RWPE1 (cell line): ENCODE data around the gene RNF167.

Source experiments
- CTCF ChIA-PET: fragments of 350-600 bp; sonication (Branson Sonifier 250); formaldehyde crosslinking; extraction: SDS; loops from one replicate; lab custom pipeline; 2021; lab: Yijun Ruan, JAX
- POLR2A ChIA-PET: fragments of 400-600 bp; formaldehyde crosslinking; extraction: SDS; loops from one replicate; lab custom pipeline; 2020; ENCODE audit warnings: antibody characterized with exemption; ENCODE audit not compliant: low non-redundant PET; lab: Yijun Ruan, JAX
- DNase-seq: peaks from one replicate; pipeline ENCODE4 v3.0.0; 2012; ENCODE audit warnings: low spot score
- H3K27ac ChIP-seq: fragments of 450-650 bp; 2 replicates; pipeline ENCODE4 v1.5.1; 2017
- CTCF ChIP-seq: fragments of 450-650 bp; conservative IDR thresholded peaks from 2 replicates; pipeline ENCODE4 v1.5.1; 2017; ENCODE audit warnings: low read depth, mild to moderate bottlenecking

Gene RNF167

GRCh38 chr17:4938069-4938491 is 2.0 kb upstream of the RNF167 start:
- POLR2A ChIA-PET = no interaction called here
- CTCF ChIA-PET = interaction anchor here (1.3 kb wide), 1 partner anchor 29 kb away, joined by 7 read pairs; no protein-coding TSS in a partner anchor
- TF ChIP-seq CTCF = no peak
- no peak for DNase-seq
- peak overlapping the region; percentile 98 for H3K27ac ChIP-seq

GRCh38 chr17:4938688-4939545 is 1.2 kb upstream of the RNF167 start:
- DNase-seq = no peak
- H3K27ac ChIP-seq = peak overlapping the region; percentile 98
- POLR2A ChIA-PET = interaction anchor here (0.8 to 2.6 kb wide), 4 partner anchors 28 to 59 kb away, joined by 3 to 18 read pairs (median 7); partner anchors contain the start of genes INCA1, KIF1C and SPAG7
- no peak for TF ChIP-seq CTCF
- CTCF ChIA-PET = interaction anchor here (0.6 to 1.3 kb wide), 2 partner anchors 30 to 49 kb away, joined by 3 to 7 read pairs; partner anchors contain the start of gene CAMTA2

- ChIA-PET POLR2A (interaction anchor here (0.6 to 2.6 kb wide), 7 partner anchors 9 to 149 kb away, joined by 3 to 18 read pairs (median 4); partner anchors contain the start of genes INCA1, KIF1C, PFN1 and SPAG7), CTCF (interaction anchor here (0.6 to 1.0 kb wide), 3 partner anchors 31 to 51 kb away, joined by 3 to 9 read pairs (median 4); partner anchors contain the start of gene CAMTA2)
- peak overlapping the region; percentile 98 for H3K27ac ChIP-seq
- no peak for DNase-seq
- TF ChIP-seq CTCF = no peak
These were observed 597 bp upstream of the RNF167 start for GRCh38 chr17:4939546-4939795.

DNA sequence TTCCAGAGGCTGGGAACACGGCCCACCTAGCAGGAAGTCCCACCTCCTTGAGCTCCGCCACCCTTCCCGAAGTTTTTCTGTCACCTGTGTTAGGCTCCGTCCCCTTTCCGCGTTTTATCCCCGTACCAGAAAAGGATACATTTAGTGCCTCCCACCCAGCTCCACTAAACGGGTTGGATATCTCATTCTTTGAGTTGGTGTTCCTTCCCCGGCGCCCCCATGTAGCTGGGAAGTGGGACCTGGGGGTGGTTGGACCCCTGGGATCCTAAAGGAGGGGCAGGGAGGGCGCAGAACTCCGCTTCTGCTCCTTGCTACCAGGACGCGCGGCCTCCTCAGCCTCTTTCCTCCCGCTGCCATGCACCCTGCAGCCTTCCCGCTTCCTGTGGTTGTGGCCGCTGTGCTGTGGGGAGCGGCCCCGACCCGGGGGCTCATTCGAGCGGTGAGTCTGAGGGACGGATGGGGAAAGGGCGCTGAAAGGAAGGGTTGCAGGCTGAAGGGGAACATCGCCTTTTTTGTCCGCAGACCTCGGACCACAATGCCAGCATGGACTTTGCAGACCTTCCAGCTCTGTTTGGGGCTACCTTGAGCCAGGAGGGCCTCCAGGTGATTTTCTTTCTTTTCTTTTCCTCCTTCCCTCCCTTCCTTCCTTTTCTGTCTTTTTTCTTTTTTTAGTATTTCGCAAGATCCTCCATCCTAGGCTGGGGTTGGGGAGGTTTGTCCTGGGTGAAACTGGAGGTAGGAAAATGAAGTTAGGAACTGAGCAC is 669 bp downstream of the RNF167 start:
- CTCF ChIA-PET = interaction anchor here (1.0 kb wide), 1 partner anchor 32 kb away, joined by 9 read pairs; no protein-coding TSS in a partner anchor
- H3K27ac ChIP-seq = peak overlapping the region; percentile 98
- peak; percentile 87 for DNase-seq
- POLR2A ChIA-PET = interaction anchor here (0.7 to 2.6 kb wide), 6 partner anchors 8 to 150 kb away, joined by 3 to 18 read pairs (median 5); partner anchors contain the start of genes INCA1, KIF1C, PFN1 and PSMB6
- no peak for TF ChIP-seq CTCF

- no peak for TF ChIP-seq CTCF
- ChIA-PET CTCF (no interaction called here), POLR2A (interaction anchor here (2.2 kb wide), 1 partner anchor 56 kb away, joined by 4 read pairs; the partner anchor contains the start of genes INCA1 and KIF1C)
- H3K27ac ChIP-seq = peak overlapping the region; percentile 100
- no peak for DNase-seq
These were observed 1.2 kb downstream of the RNF167 start for GRCh38 chr17:4941319-4941610.
